HG03575 (cell line): Measurements from ENCODE around the gene DENND5B.
"Not testable (repeated sequence)": the region's sequence is repeated elsewhere in the genome, so short reads cannot be mapped to it uniquely, and the experiment has no call there.

Experiments used
- ATAC-seq: cut with Tn5 transposase; IDR thresholded peaks from one replicate; pipeline ENCODE4 v1.9.1; 2021; ENCODE audit not compliant: unreplicated experiment, insufficient number of reproducible peaks, low FRiP score; ENCODE audit errors: extremely low read depth

DENND5B gene

DNA sequence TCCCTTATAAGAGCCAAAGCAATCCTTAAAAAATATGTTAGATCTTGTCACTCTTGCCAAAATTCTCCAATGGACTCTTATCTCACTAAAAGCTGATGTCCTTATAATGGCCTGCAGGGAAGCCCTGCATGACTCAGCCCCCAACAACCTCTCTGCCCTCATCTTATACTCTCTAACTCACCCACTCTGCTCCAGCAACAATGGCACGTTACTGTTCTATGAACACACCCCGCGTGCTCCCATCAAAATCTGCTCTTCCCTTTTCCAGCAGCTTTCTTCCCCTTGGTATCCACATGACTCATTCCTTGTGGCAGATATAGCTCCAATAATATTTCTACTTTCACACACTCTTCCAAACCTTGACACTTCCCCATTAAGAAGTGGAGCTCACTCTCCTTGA, 108.1 kb downstream of the DENND5B start:
- ATAC-seq: no peak

GRCh38 chr12:31481415-31481814, 109.5 kb downstream of the DENND5B start:
- no peak for ATAC-seq

GRCh38 chr12:31479516-31480210, 111.3 kb downstream of the DENND5B start:
- ATAC-seq: no peak

- ATAC-seq: no peak
Measured at GRCh38 chr12:31478898-31479297, 112.0 kb downstream of the DENND5B start.

GRCh38 chr12:31478425-31478824, 112.5 kb downstream of the DENND5B start:
- ATAC-seq: no peak

DNA sequence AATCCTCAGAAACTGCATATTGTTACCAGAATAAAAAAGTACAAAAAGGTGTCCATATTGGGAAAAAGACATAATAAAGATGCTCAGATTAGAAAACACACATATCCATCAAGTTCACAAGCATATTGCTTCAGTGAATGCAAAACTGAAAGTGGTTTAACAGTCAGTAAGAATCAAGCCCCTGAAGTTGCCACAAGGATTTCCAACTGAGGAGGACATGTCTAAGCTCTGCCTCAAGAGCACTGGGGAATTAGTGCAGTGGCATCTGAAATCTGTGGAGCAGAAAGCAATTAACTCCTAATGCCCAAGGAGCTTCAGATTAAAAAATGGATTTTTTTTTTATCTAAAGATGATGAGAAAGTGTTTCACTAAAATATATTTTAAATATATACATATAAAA, 113.2 kb downstream of the DENND5B start:
- no peak for ATAC-seq

- ATAC-seq: no peak
Measured at GRCh38 chr12:31476437-31476836, 114.5 kb downstream of the DENND5B start.

- ATAC-seq: not testable (repeated sequence)
Measured at GRCh38 chr12:31475610-31476009, 115.3 kb downstream of the DENND5B start.

DNA sequence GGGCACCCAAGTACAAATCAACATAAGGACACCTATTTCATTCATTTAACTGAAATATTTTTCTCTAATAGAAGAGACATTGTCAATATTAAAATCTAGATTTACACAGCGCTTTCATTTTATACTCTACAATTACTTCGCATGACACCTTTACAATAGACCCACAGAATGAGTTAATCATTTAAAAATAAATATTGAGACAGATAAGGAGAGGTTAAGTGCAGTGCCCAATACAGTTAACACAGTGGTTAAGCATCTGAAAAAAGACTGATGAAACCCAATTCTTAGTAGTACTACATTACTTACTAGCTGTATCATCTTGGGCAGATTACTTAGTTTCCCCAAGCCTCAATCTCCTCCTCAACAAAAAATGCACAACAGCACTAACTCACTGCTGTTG, 116.2 kb downstream of the DENND5B start:
- ATAC-seq: no peak

GRCh38 chr12:31471823-31472222, 119.1 kb downstream of the DENND5B start:
- no peak for ATAC-seq

- ATAC-seq: no peak
Measured at GRCh38 chr12:31471051-31471450, 119.9 kb downstream of the DENND5B start.

GRCh38 chr12:31470459-31470858, 120.5 kb downstream of the DENND5B start:
- ATAC-seq: no peak

DNA sequence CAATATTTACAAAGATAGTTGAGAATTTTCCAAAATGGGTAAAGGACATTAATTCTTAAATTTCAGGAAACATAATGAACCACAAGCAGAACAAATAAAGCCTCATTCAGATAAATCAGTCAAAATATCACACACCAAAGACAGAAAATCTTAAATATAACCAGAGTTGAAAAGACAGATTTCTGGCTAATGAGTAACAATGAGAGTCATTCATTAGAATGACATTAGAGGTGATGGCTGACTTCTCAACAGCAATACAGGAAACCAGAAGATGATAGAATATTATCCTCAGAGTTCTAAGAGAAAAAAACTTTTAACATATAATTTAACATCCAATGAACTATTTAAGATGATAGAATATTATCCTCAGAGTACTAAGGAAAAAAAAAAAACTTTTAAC, 124.2 kb downstream of the DENND5B start:
- ATAC-seq: no peak

DNA sequence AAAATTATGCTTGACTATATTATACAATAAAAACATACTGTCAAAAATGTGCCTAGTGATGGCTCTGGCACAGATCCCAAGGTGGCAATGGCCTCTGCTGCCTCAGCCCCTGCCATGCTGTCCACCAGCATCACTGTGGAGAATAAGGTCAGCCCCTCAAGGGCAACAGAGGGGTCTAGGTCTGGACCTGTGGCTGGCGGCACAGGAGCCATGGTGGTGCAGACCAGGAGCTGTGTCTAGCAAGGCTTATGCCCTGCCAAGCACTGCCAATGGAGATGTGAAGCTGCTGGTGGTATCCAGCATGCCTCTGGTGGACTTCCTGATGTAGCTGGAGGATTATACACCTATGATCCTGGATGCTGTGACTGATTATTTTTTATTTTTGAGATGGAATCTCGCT, 125.9 kb downstream of the DENND5B start:
- ATAC-seq: no peak

- ATAC-seq: no peak
Measured at GRCh38 chr12:31460024-31460423, 130.9 kb downstream of the DENND5B start.

GRCh38 chr12:31456562-31456961, 134.4 kb downstream of the DENND5B start:
- no peak for ATAC-seq

GRCh38 chr12:31444736-31445135, 146.2 kb downstream of the DENND5B start:
- no peak for ATAC-seq

GRCh38 chr12:31440586-31440985, 150.3 kb downstream of the DENND5B start:
- ATAC-seq: no peak

GRCh38 chr12:31440134-31440533, 150.8 kb downstream of the DENND5B start:
- ATAC-seq: no peak

DNA sequence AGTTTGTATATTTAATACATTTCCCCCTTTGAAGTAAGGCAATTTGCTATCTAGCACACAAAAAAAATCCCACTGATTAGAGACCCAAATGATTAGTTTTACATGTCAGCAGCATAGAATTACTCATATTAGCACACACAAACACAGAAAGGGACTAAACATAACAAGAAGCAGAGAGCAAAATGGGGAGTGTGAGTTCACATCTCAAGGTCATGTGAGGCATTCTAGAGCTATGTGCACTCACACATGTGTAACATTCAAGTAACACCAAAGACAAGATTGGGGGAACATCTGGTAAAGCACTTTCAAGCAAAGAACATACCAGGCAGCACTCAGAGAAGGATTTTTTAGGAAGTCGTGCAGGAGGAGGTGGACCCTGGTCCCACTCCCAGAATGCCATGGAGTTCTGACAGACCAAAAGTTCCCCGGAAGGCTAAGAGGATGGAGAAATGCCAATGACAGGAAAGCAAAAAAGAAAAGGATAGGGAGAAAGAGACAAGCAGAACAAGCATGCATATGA, 159.2 kb downstream of the DENND5B start:
- ATAC-seq: no peak

- no peak for ATAC-seq
Measured at GRCh38 chr12:31423405-31423804, 167.5 kb downstream of the DENND5B start.
